Measurements from ENCODE around the gene CSMD2. TPM values are rescaled to one million over a fixed set of nuclear protein-coding genes. Genes with fewer than 3 reads are reported as not detected.

The CSMD2 gene
- total RNA-seq, 2 experiments from 2014 or later: not detected

DNA sequence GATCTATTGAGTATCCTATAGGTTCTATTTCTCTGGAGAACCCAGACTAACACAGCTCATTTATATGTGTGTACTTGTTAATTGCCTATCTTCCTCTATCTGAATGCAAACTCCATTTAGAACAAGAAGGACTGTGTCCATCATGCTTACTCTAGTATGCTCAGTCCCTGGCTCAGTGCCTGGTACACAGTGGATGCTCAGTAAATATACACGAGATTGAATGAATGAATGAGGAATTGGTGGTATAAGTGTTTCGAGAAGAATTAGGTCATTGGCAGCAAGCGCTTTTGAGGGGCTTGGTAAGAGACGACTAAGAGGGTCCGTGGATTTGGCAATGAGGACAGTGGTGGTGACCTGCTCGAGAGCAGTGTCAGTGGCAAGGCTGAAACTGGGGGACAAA lies 112.5 kb downstream of the CSMD2 start:
- H3K27ac Mint-ChIP-seq: no peak overlapping the region
- POLR2A ChIA-PET: no interaction called here
- TF ChIP-seq, protein P1, sequence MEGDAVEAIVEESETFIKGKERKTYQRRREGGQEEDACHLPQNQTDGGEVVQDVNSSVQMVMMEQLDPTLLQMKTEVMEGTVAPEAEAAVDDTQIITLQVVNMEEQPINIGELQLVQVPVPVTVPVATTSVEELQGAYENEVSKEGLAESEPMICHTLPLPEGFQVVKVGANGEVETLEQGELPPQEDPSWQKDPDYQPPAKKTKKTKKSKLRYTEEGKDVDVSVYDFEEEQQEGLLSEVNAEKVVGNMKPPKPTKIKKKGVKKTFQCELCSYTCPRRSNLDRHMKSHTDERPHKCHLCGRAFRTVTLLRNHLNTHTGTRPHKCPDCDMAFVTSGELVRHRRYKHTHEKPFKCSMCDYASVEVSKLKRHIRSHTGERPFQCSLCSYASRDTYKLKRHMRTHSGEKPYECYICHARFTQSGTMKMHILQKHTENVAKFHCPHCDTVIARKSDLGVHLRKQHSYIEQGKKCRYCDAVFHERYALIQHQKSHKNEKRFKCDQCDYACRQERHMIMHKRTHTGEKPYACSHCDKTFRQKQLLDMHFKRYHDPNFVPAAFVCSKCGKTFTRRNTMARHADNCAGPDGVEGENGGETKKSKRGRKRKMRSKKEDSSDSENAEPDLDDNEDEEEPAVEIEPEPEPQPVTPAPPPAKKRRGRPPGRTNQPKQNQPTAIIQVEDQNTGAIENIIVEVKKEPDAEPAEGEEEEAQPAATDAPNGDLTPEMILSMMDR (IDR thresholded peaks at IDR 0.05): no peak
- peaks cover 4% of the 10 kb centered on the region for H3K27me3 Mint-ChIP-seq
- H3K36me3 Mint-ChIP-seq (ENCODE audit: low read depth): no peaks in the 10 kb centered on the region
- CTCF ChIA-PET: no interaction called here
- DNase-seq (no peak), ATAC-seq (no peak)
- intact Hi-C loops (cut with micrococcal nuclease): no loop called here
- no peaks in the 10 kb centered on the region for H3K9me3 Mint-ChIP-seq
- no peaks in the 10 kb centered on the region for H3K4me1 Mint-ChIP-seq (ENCODE audit: low read depth)
- H3K4me3 Mint-ChIP-seq: no peak overlapping the region

- Mint-ChIP-seq H3K27ac (no peak overlapping the region), H3K27me3 (peaks cover 5% of the 10 kb centered on the region), H3K36me3 (ENCODE audit: low read depth) (no peaks in the 10 kb centered on the region), H3K4me3 (no peak overlapping the region), H3K4me1 (ENCODE audit: low read depth) (no peaks in the 10 kb centered on the region), H3K9me3 (no peaks in the 10 kb centered on the region)
- TF ChIP-seq, protein P1 (IDR thresholded peaks at IDR 0.05): no peak
- ATAC-seq (no peak), DNase-seq (no peak)
- intact Hi-C loops (cut with micrococcal nuclease): no loop called here
- POLR2A ChIA-PET: no interaction called here
- CTCF ChIA-PET: no interaction called here
These were observed 114.1 kb downstream of the CSMD2 start for GRCh38 chr1:34050709-34051485.

GRCh38 chr1:34049994-34050393 lies 115.0 kb downstream of the CSMD2 start:
- DNase-seq (no peak), ATAC-seq (no peak)
- intact Hi-C loops (cut with micrococcal nuclease): no loop called here
- no peaks in the 10 kb centered on the region for H3K36me3 Mint-ChIP-seq (ENCODE audit: low read depth)
- H3K9me3 Mint-ChIP-seq: no peaks in the 10 kb centered on the region
- peaks cover 5% of the 10 kb centered on the region for H3K27me3 Mint-ChIP-seq
- H3K4me1 Mint-ChIP-seq (ENCODE audit: low read depth): no peaks in the 10 kb centered on the region
- CTCF ChIA-PET: no interaction called here
- H3K4me3 Mint-ChIP-seq: no peak overlapping the region
- TF ChIP-seq, protein P1 (IDR thresholded peaks at IDR 0.05): no peak
- no peak overlapping the region for H3K27ac Mint-ChIP-seq
- POLR2A ChIA-PET: no interaction called here

- no peaks in the 10 kb centered on the region for H3K4me1 Mint-ChIP-seq (ENCODE audit: low read depth)
- no peaks in the 10 kb centered on the region for H3K9me3 Mint-ChIP-seq
- no peak overlapping the region for H3K27ac Mint-ChIP-seq
- intact Hi-C loops (cut with micrococcal nuclease): no loop called here
- ChIA-PET CTCF (no interaction called here), POLR2A (no interaction called here)
- H3K27me3 Mint-ChIP-seq: peaks cover 5% of the 10 kb centered on the region
- H3K4me3 Mint-ChIP-seq: no peak overlapping the region
- H3K36me3 Mint-ChIP-seq (ENCODE audit: low read depth): no peaks in the 10 kb centered on the region
- TF ChIP-seq, protein P1 (IDR thresholded peaks at IDR 0.05): no peak
- DNase-seq (no peak), ATAC-seq (no peak)
These were observed 115.6 kb downstream of the CSMD2 start for GRCh38 chr1:34049477-34049876.

GRCh38 chr1:34037856-34038255 lies 127.2 kb downstream of the CSMD2 start:
- ChIA-PET CTCF (no interaction called here), POLR2A (interaction anchor here (0.9 kb wide), 1 partner anchor 14 kb away, joined by 3 read pairs; no protein-coding TSS in a partner anchor)
- Mint-ChIP-seq H3K36me3 (ENCODE audit: low read depth) (no peaks in the 10 kb centered on the region), H3K4me1 (ENCODE audit: low read depth) (no peaks in the 10 kb centered on the region), H3K9me3 (no peaks in the 10 kb centered on the region), H3K27me3 (no peaks in the 10 kb centered on the region), H3K27ac (no peak overlapping the region), H3K4me3 (no peak overlapping the region)
- DNase-seq: no peak
- TF ChIP-seq, protein P1 (IDR thresholded peaks at IDR 0.05): no peak
- ATAC-seq: no peak
- intact Hi-C loops (cut with micrococcal nuclease): no loop called here
